Spinal cord (tissue), 10 donors: Measurements from ENCODE around the gene TMEM74B. TPM values are rescaled to one million over a fixed set of nuclear protein-coding genes. Genes with fewer than 3 reads are reported as not detected.

Experiments
- DNase-seq, 6 donors: peaks; one replicate each; pipeline versions ENCODE4 v3.0.0 to v3.0.0-alpha.2; 2013 to 2015; ENCODE audit warnings: low spot score in 6 of 6, low read depth in 4 of 6
- H3K27ac ChIP-seq: one replicate; pipeline ENCODE4 v1.5.1; 2013; ENCODE audit warnings: low read depth, low read length, control low read depth
- H3K27me3 ChIP-seq: one replicate; pipeline ENCODE4 v1.6.1; 2013; ENCODE audit warnings: low read length; ENCODE audit not compliant: control insufficient read depth, insufficient read depth
- H3K36me3 ChIP-seq: one replicate; pipeline ENCODE4 v1.6.1; 2013; ENCODE audit warnings: low read length; ENCODE audit not compliant: control insufficient read depth, insufficient read depth
- H3K4me1 ChIP-seq: one replicate; pipeline ENCODE4 v1.6.1; 2013; ENCODE audit warnings: low read length; ENCODE audit not compliant: control insufficient read depth, insufficient read depth
- H3K4me3 ChIP-seq: one replicate; pipeline ENCODE4 v1.5.1; 2013; ENCODE audit warnings: low read depth, low read length, control low read depth
- H3K9me3 ChIP-seq: one replicate; pipeline ENCODE4 v1.6.1; 2013; ENCODE audit warnings: low read length; ENCODE audit not compliant: control insufficient read depth, insufficient read depth
- WGBS: methylation state at CpG from one replicate; pipeline ENCODE4 v1.1.5; 2013; ENCODE audit warnings: missing lambda C conversion rate; ENCODE audit not compliant: insufficient coverage; 5-methylcytosine and 5-hydroxymethylcytosine counted together
- polyA plus RNA-seq, 2 donors: library from polyadenylated mRNA; unstranded; fragments of 120-200 nt; gene quantifications; one replicate each; pipeline ENCODE4 v1.2.1, GENCODE V29; 2013; ENCODE audit not compliant: insufficient read length in 2 of 2
- total RNA-seq, 2 donors: library from RNA; depleted of rRNA in 1 of 2; stranded (reverse); fragments of 120-200 nt in 1 of 2; fragments of >200 nt in 1 of 2; gene quantifications; one replicate each; pipeline versions ENCODE4 v1.2.3 to v1.2.4, GENCODE V29; 2013 to 2014
- donor health status: healthy.

Gene TMEM74B
- total and polyA plus RNA-seq, 4 donors = 6.2 to 44.2 (median 23.1) TPM

GRCh38 chr20:1166948-1167720 is 17.6 kb downstream of the TMEM74B start:
- H3K27me3 ChIP-seq = no peaks in the 10 kb centered on the region
- H3K4me3 ChIP-seq = no peak overlapping the region
- peaks cover 49% of the 10 kb centered on the region for H3K36me3 ChIP-seq
- H3K4me1 ChIP-seq = no peaks in the 10 kb centered on the region
- WGBS = no CpG with 5 or more reads among the region's 1 CpG
- H3K27ac ChIP-seq = no peak overlapping the region
- H3K9me3 ChIP-seq = no peaks in the 10 kb centered on the region
- DNase-seq = no peak

- 95% methylated on average over 8 of the region's 9 CpGs for WGBS
- peaks cover 44% of the 10 kb centered on the region for H3K36me3 ChIP-seq
Measured at GRCh38 chr20:1165941-1166340, 18.8 kb downstream of the TMEM74B start.

GRCh38 chr20:1165521-1165920 is 19.3 kb downstream of the TMEM74B start:
- Histone ChIP-seq H3K4me1 (no peaks in the 10 kb centered on the region), H3K4me3 (no peak overlapping the region), H3K27ac (no peak overlapping the region), H3K27me3 (no peaks in the 10 kb centered on the region), H3K9me3 (no peaks in the 10 kb centered on the region), H3K36me3 (peaks cover 47% of the 10 kb centered on the region)
- DNase-seq = no peak
- WGBS = no CpG with 5 or more reads among the region's 1 CpG

More at GRCh38 chr20:1165941-1166340, 18.8 kb downstream of the TMEM74B start:
- no peaks in the 10 kb centered on the region for H3K4me1 ChIP-seq
- H3K27me3 ChIP-seq = no peaks in the 10 kb centered on the region
- no peaks in the 10 kb centered on the region for H3K9me3 ChIP-seq
- no peak for DNase-seq
- H3K27ac ChIP-seq = no peak overlapping the region
- H3K4me3 ChIP-seq = no peak overlapping the region

- Histone ChIP-seq H3K27me3 (no peaks in the 10 kb centered on the region), H3K36me3 (peaks cover 49% of the 10 kb centered on the region), H3K27ac (no peak overlapping the region), H3K9me3 (no peaks in the 10 kb centered on the region), H3K4me1 (no peaks in the 10 kb centered on the region), H3K4me3 (no peak overlapping the region)
- 98% methylated on average over 7 of the region's 7 CpGs for WGBS
- DNase-seq = no peak
Measured at GRCh38 chr20:1164871-1165270, 19.9 kb downstream of the TMEM74B start.

GRCh38 chr20:1163653-1164052 is 21.1 kb downstream of the TMEM74B start:
- H3K4me1 ChIP-seq = no peaks in the 10 kb centered on the region
- 100% methylated on average over 1 of the region's 2 CpGs for WGBS
- DNase-seq = no peak
- peaks cover 45% of the 10 kb centered on the region for H3K36me3 ChIP-seq
- no peak overlapping the region for H3K4me3 ChIP-seq
- no peaks in the 10 kb centered on the region for H3K27me3 ChIP-seq
- no peak overlapping the region for H3K27ac ChIP-seq
- H3K9me3 ChIP-seq = no peaks in the 10 kb centered on the region

GRCh38 chr20:1163105-1163504 is 21.7 kb downstream of the TMEM74B start:
- no peaks in the 10 kb centered on the region for H3K4me1 ChIP-seq
- H3K4me3 ChIP-seq = no peak overlapping the region
- WGBS = 96% methylated on average over 3 of the region's 6 CpGs
- H3K27ac ChIP-seq = no peak overlapping the region
- H3K27me3 ChIP-seq = no peaks in the 10 kb centered on the region
- no peak for DNase-seq
- peaks cover 45% of the 10 kb centered on the region for H3K36me3 ChIP-seq
- H3K9me3 ChIP-seq = no peaks in the 10 kb centered on the region

- Histone ChIP-seq H3K36me3 (peaks cover 39% of the 10 kb centered on the region), H3K27ac (no peak overlapping the region), H3K4me3 (no peak overlapping the region), H3K27me3 (no peaks in the 10 kb centered on the region), H3K9me3 (no peaks in the 10 kb centered on the region), H3K4me1 (no peaks in the 10 kb centered on the region)
- 97% methylated on average over 8 of the region's 12 CpGs for WGBS
- DNase-seq = no peak
Measured at GRCh38 chr20:1160991-1161390, 23.8 kb downstream of the TMEM74B start.

- H3K9me3 ChIP-seq = no peaks in the 10 kb centered on the region
- no peaks in the 10 kb centered on the region for H3K4me1 ChIP-seq
- H3K4me3 ChIP-seq = no peak overlapping the region
- no peak for DNase-seq
- 97% methylated on average over 9 of the region's 10 CpGs for WGBS
- peaks cover 37% of the 10 kb centered on the region for H3K36me3 ChIP-seq
- H3K27ac ChIP-seq = no peak overlapping the region
- no peaks in the 10 kb centered on the region for H3K27me3 ChIP-seq
Measured at GRCh38 chr20:1160496-1160895, 24.3 kb downstream of the TMEM74B start.

GRCh38 chr20:1155342-1155741 is 29.4 kb downstream of the TMEM74B start:
- H3K36me3 ChIP-seq = peaks cover 15% of the 10 kb centered on the region
- WGBS = 100% methylated on average over 3 of the region's 3 CpGs

GRCh38 chr20:1154691-1155090 is 30.1 kb downstream of the TMEM74B start:
- Histone ChIP-seq H3K27ac (no peak overlapping the region), H3K36me3 (peaks cover 15% of the 10 kb centered on the region), H3K9me3 (peaks cover 2% of the 10 kb centered on the region), H3K27me3 (no peaks in the 10 kb centered on the region), H3K4me1 (no peaks in the 10 kb centered on the region), H3K4me3 (no peak overlapping the region)
- no peak for DNase-seq
- WGBS = 100% methylated on average over 1 of the region's 1 CpG

More at GRCh38 chr20:1155342-1155741, 29.4 kb downstream of the TMEM74B start:
- H3K27ac ChIP-seq = no peak overlapping the region
- no peak for DNase-seq
- no peak overlapping the region for H3K4me3 ChIP-seq
- H3K4me1 ChIP-seq = no peaks in the 10 kb centered on the region
- H3K9me3 ChIP-seq = peaks cover 2% of the 10 kb centered on the region
- H3K27me3 ChIP-seq = no peaks in the 10 kb centered on the region
